ENCODE measurements around the gene DPH1.

Gene DPH1

DNA sequence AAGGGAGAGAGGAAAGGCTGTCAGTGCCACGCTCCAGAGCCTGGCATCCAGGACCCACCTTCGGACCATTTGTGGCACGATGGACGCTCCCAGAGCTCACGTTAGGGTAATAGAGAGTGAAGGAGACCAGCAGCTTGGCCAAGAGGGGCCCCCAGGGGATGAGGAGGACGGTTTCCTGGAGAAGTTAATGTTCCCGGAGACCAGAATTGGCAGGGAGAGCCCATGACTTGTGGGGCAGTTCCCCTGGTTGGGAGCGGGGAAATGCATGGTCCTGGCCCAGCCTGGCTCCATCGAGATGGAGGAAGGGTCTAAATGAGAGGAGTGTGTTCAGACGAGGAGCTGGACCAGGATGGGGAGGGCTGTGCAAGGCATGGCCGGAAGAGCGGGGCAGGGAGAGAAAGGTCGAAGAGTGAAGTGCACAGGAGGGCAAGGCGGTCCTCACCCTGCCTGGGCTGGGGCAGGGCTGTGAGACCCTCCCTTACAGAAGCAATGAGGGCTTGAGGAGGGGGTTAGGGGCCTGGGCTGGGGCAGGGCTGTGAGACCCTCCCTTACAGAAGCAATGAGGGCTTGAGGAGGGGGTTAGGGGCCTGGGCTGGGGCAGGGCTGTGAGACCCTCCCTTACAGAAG is 22.1 kb downstream of the DPH1 start:
- TF ChIP-seq, protein P1, sequence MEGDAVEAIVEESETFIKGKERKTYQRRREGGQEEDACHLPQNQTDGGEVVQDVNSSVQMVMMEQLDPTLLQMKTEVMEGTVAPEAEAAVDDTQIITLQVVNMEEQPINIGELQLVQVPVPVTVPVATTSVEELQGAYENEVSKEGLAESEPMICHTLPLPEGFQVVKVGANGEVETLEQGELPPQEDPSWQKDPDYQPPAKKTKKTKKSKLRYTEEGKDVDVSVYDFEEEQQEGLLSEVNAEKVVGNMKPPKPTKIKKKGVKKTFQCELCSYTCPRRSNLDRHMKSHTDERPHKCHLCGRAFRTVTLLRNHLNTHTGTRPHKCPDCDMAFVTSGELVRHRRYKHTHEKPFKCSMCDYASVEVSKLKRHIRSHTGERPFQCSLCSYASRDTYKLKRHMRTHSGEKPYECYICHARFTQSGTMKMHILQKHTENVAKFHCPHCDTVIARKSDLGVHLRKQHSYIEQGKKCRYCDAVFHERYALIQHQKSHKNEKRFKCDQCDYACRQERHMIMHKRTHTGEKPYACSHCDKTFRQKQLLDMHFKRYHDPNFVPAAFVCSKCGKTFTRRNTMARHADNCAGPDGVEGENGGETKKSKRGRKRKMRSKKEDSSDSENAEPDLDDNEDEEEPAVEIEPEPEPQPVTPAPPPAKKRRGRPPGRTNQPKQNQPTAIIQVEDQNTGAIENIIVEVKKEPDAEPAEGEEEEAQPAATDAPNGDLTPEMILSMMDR (IDR thresholded peaks at IDR 0.05; ENCODE audit: low read depth, low read length), result no peak
- H3K4me3 ChIP-seq (ENCODE audit: low read depth, low read length), result no peak overlapping the region

DNA sequence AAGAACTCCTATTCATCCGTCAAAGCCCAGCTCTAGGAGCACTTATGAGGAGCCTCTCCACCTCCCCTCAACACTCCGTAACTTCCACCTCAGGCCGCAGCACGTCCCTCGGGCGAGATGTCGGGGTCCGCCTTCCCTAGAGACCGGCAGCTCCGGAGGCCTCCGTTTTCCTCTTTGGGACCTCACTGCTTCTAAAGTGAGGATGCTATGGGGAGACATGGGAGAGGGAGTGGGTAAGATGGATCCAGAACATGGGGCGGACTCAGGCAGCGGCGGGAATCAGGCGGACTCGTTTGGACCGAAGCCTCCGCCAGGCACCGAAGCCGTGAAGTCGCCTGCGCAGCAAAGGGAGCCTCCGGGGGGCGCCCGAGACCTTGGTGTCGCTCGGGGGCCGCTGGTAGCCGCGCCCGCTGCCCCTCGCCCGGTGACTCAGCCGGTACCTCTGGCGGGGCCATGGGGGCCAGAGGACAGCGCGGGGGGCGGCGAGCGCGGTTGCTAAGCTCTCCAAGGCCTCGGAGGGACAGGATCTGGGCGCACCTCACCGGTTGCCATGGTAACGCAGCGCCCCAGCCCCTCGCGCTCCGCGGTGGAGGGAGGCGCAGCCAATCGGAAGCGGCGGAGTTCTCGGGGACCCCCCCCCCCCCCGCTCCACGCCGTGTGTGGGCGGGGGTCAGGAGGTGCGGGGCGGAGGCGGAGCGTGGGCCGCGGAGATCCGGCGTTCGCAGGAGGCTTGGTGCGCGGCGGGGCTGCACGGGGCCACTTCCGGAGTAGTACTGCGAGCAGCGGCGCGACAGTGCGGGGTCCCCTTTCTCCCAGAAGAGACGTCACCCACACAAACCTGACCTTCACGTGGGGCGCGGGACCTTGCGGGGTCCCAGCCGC is 23.7 kb downstream of the DPH1 start:
- TF ChIP-seq, protein P1 (IDR thresholded peaks at IDR 0.05; ENCODE audit: low read depth, low read length), result peak; percentile 42
- peak overlapping the region; percentile 78 for H3K4me3 ChIP-seq (ENCODE audit: low read depth, low read length)

DNA sequence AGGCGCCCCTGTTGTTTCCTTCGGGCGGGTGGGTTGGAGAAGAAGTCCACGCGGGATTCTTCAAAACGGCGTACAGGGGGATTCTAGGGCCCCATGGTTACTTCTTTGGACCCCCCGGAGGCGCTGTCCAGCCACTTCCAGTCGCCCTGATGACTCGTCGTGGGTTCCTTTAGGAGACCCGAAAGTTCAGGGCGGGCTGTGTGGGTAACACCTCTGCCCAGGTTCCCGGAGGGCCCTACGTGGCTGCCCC is 24.2 kb downstream of the DPH1 start:
- TF ChIP-seq, protein P1 (IDR thresholded peaks at IDR 0.05; ENCODE audit: low read depth, low read length), result no peak
- H3K4me3 ChIP-seq (ENCODE audit: low read depth, low read length), result peak overlapping the region; percentile 78

DNA sequence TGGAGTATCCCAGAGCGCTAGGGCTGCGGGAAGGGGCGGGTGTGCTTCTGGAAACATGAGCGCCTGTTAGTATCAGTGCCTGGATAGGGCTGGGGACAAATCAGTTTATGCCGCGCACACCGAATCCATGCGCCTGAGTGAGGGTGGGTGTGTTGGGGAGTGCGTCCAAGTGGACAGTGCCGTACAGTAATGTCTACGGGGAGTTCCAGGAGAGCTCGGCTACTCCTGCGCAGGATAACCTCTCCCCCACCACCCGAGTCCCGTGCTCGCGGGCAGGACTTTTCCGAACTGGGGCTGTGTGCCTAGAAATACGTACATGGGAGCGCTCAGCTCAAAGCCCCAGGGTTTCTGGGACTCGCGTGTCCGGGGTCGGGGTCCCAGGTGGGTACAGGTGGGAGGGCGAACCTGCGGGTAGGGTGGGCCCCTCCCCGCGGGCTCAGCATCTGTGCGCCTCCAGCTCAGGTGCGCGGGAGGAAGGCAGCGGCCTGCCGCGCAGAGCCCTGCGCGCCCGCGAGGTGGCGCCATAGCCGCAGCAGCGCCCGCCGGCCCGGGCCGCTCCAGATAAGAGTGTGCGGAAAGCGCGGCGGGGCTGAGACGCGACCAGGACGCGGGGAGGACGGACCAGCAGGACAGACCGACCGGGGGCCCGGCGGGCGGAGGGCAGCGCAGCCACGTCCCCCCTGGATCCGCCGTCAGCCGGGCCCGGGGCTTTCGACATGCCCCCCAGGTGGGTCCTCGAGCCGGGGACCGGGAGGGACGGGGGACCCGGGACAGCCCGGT is 24.7 kb downstream of the DPH1 start, which contains the start of gene HIC1:
Gene HIC1, plus strand, starts transcription at position 592 of the 780 bp plus-strand sequence. CDS start 1,588 bp downstream, outside the sequence.
- TF ChIP-seq, protein P1 (IDR thresholded peaks at IDR 0.05; ENCODE audit: low read depth, low read length), result peak; percentile 57
- H3K4me3 ChIP-seq (ENCODE audit: low read depth, low read length), result peak within 1 kb of the TSS; percentile 78

DNA sequence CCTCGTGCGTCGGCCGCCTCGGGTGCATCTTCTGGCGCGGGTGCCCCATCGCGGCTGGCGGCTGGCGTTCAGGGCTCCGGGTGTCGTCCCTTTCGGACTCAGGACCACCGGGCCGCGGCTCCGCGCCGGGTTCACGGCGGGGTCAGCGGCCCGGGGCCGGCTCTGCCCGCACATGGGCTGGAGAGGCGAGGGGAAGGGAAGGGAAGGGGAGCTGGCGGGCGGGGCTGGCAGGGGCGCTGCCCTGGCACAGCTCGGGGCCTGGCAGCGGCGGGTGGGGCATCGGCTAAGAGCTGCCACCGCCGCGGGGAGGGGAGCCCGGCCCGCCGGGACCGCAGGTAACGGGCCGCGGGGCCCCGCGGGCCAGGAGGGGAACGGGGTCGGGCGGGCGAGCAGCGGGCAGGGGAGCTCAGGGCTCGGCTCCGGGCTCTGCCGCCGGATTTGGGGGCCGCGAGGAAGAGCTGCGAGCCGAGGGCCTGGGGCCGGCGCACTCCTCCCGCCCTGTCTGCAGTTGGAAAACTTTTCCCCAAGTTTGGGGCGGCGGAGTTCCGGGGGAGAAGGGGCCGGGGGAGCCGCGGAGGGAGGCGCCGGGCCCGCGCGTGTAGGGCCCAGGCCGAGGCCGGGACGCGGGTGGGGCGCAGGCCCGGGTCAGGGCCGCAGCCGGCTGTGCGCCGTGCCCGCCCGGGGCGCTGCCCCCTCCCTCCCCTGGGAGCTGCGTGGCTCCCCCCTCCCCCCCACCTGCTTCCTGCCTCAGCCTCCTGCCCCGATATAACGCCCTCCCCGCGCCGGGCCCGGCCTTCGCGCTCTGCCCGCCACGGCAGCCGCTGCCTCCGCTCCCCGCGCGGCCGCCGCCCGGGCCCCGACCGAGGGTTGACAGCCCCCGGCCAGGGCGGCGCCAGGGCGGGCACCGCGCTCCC is 25.6 kb downstream of the DPH1 start:
- H3K4me3 ChIP-seq (ENCODE audit: low read depth, low read length), result peak overlapping the region; percentile 78
- TF ChIP-seq, protein P1 (IDR thresholded peaks at IDR 0.05; ENCODE audit: low read depth, low read length), result no peak

DNA sequence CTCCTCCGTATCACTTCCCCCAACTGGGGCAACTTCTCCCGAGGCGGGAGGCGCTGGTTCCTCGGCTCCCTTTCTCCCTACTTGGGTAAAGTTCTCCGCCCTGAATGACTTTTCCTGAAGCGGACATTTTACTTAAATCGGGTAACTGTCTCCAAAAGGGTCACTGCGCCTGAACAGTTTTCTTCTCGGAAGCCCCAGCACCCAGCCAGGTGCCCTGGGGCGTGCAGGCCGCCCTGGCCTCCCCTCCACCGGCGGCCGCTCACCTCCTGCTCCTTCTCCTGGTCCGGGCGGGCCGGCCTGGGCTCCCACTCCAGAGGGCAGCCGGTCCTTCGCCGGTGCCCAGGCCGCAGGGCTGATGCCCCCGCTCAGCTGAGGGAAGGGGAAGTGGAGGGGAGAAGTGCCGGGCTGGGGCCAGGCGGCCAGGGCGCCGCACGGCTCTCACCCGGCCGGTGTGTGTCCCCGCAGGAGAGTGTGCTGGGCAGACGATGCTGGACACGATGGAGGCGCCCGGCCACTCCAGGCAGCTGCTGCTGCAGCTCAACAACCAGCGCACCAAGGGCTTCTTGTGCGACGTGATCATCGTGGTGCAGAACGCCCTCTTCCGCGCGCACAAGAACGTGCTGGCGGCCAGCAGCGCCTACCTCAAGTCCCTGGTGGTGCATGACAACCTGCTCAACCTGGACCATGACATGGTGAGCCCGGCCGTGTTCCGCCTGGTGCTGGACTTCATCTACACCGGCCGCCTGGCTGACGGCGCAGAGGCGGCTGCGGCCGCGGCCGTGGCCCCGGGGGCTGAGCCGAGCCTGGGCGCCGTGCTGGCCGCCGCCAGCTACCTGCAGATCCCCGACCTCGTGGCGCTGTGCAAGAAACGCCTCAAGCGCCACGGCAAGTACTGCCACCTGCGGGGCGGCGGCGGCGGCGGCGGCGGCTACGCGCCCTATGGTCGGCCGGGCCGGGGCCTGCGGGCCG is 26.5 kb downstream of the DPH1 start:
- TF ChIP-seq, protein P1 (IDR thresholded peaks at IDR 0.05; ENCODE audit: low read depth, low read length), result no peak
- H3K4me3 ChIP-seq (ENCODE audit: low read depth, low read length), result peak overlapping the region; percentile 70
